MCF 10A (cell line): ENCODE data around the gene PDGFD. TPM values are rescaled to one million over a fixed set of nuclear protein-coding genes. Genes with fewer than 3 reads are reported as not detected.

Experiments
- BruUV-seq: library from RNA; stranded (reverse); fragments of 400-500 nt; replicated peaks from 2 replicates; lab custom pipeline; 2021; lab: Mats Ljungman, UMichigan
- CTCF ChIA-PET: fragments of 300-600 bp; sonication (Branson Sonifier 250); formaldehyde crosslinking; extraction: SDS; loops from one replicate; lab custom pipeline; 2021; ENCODE audit warnings: antibody characterized with exemption, inconsistent platforms; lab: Yijun Ruan, JAX
- POLR2A ChIA-PET: fragments of 300-600, 350-650 bp; sonication (Branson Sonifier 250); formaldehyde crosslinking; extraction: SDS; loops from one replicate; lab custom pipeline; 2020; ENCODE audit warnings: antibody characterized with exemption, inconsistent platforms; lab: Yijun Ruan, JAX
- DNase-seq: peaks from one replicate; pipeline ENCODE4 v3.0.0-alpha.2; 2018; ENCODE audit not compliant: unreplicated experiment
- H3K27ac Mint-ChIP-seq: one replicate; pipeline ENCODE4 v1.8.0; 2022; ENCODE audit warnings: mild to moderate bottlenecking, low read depth, mixed read lengths; ENCODE audit not compliant: unreplicated experiment
- H3K27me3 Mint-ChIP-seq: one replicate; pipeline ENCODE4 v1.8.0; 2022; ENCODE audit warnings: mixed read lengths; ENCODE audit not compliant: insufficient read depth, unreplicated experiment
- H3K36me3 Mint-ChIP-seq: one replicate; pipeline ENCODE4 v1.8.0; 2022; ENCODE audit warnings: mild to moderate bottlenecking, moderate library complexity, mixed read lengths; ENCODE audit not compliant: insufficient read depth, unreplicated experiment
- H3K4me1 Mint-ChIP-seq: one replicate; pipeline ENCODE4 v1.8.0; 2022; ENCODE audit warnings: mixed read lengths; ENCODE audit not compliant: insufficient read depth, unreplicated experiment
- H3K4me3 Mint-ChIP-seq: one replicate; pipeline ENCODE4 v1.8.0; 2022; ENCODE audit warnings: mild to moderate bottlenecking, moderate library complexity, mixed read lengths; ENCODE audit not compliant: unreplicated experiment
- H3K9me3 Mint-ChIP-seq: one replicate; pipeline ENCODE4 v1.8.0; 2022; ENCODE audit warnings: mixed read lengths; ENCODE audit not compliant: unreplicated experiment
- CTCF ChIP-seq: fragments of 200-600 bp; IDR thresholded peaks from one replicate; pipeline ENCODE4 v1.8.0; 2022; ENCODE audit warnings: antibody characterized with exemption, mild to moderate bottlenecking; ENCODE audit not compliant: unreplicated experiment
- intact Hi-C: fragments of 100-400 bp; cut with micrococcal nuclease; formaldehyde crosslinking; loops from 2 replicates; pipeline ENCODE4 v1.14.1; 2022
- total RNA-seq: library from RNA; stranded (reverse); gene quantifications from 2 replicates; pipeline ENCODE4 v1.2.3, GENCODE V29; 2022

PDGFD gene
- total RNA-seq, 1 experiment from 2014 or later = 0.61 TPM

GRCh38 chr11:104104201-104104600 lies 59.7 kb downstream of the PDGFD start:
- no TSS peak for BruUV-seq
- ChIA-PET POLR2A (no interaction called here), CTCF (interaction anchor here (0.6 kb wide), 1 partner anchor 1406 kb away, joined by 3 read pairs; no protein-coding TSS in a partner anchor)
- H3K4me3 Mint-ChIP-seq = no peak overlapping the region
- no peak overlapping the region for H3K27ac Mint-ChIP-seq
- H3K9me3 Mint-ChIP-seq = no peaks in the 10 kb centered on the region
- no peaks in the 10 kb centered on the region for H3K36me3 Mint-ChIP-seq
- intact Hi-C loops = no loop called here
- no peaks in the 10 kb centered on the region for H3K4me1 Mint-ChIP-seq
- no peak for DNase-seq
- no peak for TF ChIP-seq CTCF
- H3K27me3 Mint-ChIP-seq = no peaks in the 10 kb centered on the region

- Mint-ChIP-seq H3K27ac (peak overlapping the region; percentile 32), H3K36me3 (no peaks in the 10 kb centered on the region), H3K9me3 (no peaks in the 10 kb centered on the region), H3K27me3 (no peaks in the 10 kb centered on the region), H3K4me1 (peaks cover 6% of the 10 kb centered on the region), H3K4me3 (no peak overlapping the region)
- no peak for TF ChIP-seq CTCF
- ChIA-PET POLR2A (no interaction called here), CTCF (no interaction called here)
- intact Hi-C loops = no loop called here
- peak; percentile 38 for DNase-seq
- no TSS peak for BruUV-seq
Observed at GRCh38 chr11:104098555-104098954, 65.4 kb downstream of the PDGFD start.

- Mint-ChIP-seq H3K27ac (peak overlapping the region; percentile 32), H3K9me3 (no peaks in the 10 kb centered on the region), H3K4me3 (no peak overlapping the region), H3K36me3 (no peaks in the 10 kb centered on the region), H3K27me3 (no peaks in the 10 kb centered on the region), H3K4me1 (peaks cover 6% of the 10 kb centered on the region)
- ChIA-PET POLR2A (no interaction called here), CTCF (no interaction called here)
- intact Hi-C loops = no loop called here
- DNase-seq = no peak
- no TSS peak for BruUV-seq
- TF ChIP-seq CTCF = no peak
Observed at GRCh38 chr11:104098132-104098531, 65.8 kb downstream of the PDGFD start.

GRCh38 chr11:104096900-104097299 lies 67.0 kb downstream of the PDGFD start:
- intact Hi-C loops = no loop called here
- DNase-seq = no peak
- TF ChIP-seq CTCF = no peak
- POLR2A ChIA-PET = interaction anchor here (0.6 to 0.7 kb wide), 2 partner anchors 17 to 66 kb away, joined by 3 to 4 read pairs; no protein-coding TSS in a partner anchor
- Mint-ChIP-seq H3K4me3 (no peak overlapping the region), H3K36me3 (no peaks in the 10 kb centered on the region), H3K9me3 (no peaks in the 10 kb centered on the region), H3K27me3 (no peaks in the 10 kb centered on the region), H3K4me1 (peaks cover 6% of the 10 kb centered on the region), H3K27ac (no peak overlapping the region)
- CTCF ChIA-PET = interaction anchor here (0.6 kb wide), 1 partner anchor 488 kb away, joined by 4 read pairs; no protein-coding TSS in a partner anchor
- no TSS peak for BruUV-seq
